Activated CD4-positive, alpha-beta T cell treated with anti-CD3 and anti-CD28 coated beads, Interleukin-2, Interleukin-4, amounts not matched to agents 100 ng/mL and 50 ng/mL, durations not matched to agents 16 hours and 8 hours (primary cell): Measurements from ENCODE around the gene ECI1.

Experiments used
- DNase-seq: peaks from one replicate; pipeline ENCODE4 v3.0.0-alpha.2; 2020; ENCODE audit warnings: low spot score

Gene ECI1, protein sequence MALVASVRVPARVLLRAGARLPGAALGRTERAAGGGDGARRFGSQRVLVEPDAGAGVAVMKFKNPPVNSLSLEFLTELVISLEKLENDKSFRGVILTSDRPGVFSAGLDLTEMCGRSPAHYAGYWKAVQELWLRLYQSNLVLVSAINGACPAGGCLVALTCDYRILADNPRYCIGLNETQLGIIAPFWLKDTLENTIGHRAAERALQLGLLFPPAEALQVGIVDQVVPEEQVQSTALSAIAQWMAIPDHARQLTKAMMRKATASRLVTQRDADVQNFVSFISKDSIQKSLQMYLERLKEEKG

DNA sequence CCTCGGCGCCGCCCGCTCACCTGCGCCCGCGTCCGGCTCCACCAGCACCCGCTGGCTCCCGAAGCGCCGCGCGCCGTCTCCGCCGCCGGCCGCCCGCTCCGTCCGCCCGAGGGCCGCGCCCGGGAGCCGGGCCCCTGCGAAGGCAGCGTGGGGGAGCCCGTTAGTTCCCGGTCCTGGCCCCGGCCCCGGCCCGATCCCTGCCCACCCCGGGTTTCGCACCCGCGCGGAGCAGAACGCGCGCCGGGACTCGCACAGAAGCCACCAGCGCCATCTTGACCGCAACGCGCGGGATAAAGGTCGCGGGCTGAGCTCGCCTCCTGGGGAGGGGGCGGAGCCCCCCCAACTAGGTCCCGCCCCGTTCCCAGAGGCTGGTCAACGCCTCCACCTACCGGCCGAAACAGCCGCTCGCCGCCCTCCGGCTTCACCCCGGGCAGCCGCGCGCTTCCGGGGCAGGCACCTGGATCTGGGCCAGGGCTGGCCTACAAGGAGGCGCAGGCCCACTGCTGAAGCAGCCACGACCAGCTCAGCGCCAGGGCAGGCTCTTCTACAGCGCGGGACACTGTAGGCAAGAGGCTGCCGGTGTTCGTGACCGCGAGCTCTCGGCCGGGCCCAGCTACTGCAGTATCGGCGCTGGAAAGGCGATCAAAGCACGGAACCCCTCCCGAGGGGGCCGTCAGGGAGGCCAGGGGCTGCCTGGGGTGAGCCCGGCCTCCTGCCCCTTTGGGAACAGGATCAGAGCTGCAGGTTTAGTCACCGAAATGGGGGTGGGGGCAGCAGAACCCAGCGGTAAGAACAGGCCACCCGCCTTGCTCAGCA lies at the start of gene ECI1:
ECI1 (minus strand) TSS at position 292 of the 816 bp plus-strand sequence; CDS start at position 271, 21 bp downstream.
- peak; percentile 94 for DNase-seq

DNA sequence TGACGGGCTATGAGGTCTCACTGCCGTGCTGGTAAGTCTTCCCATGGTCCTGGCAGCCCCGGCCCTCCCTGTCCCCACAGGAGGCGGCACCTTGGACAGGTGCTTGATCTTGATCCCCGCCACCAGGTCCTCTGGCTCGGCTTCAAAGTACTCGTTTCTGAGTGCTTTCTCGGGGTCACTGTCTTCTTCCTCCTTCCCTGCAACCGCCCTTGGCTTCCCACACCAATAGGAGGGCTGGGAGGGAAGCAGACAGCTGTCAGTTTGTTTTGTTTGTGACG lies 48.5 kb upstream of the ECI1 start:
- no peak for DNase-seq

DNA sequence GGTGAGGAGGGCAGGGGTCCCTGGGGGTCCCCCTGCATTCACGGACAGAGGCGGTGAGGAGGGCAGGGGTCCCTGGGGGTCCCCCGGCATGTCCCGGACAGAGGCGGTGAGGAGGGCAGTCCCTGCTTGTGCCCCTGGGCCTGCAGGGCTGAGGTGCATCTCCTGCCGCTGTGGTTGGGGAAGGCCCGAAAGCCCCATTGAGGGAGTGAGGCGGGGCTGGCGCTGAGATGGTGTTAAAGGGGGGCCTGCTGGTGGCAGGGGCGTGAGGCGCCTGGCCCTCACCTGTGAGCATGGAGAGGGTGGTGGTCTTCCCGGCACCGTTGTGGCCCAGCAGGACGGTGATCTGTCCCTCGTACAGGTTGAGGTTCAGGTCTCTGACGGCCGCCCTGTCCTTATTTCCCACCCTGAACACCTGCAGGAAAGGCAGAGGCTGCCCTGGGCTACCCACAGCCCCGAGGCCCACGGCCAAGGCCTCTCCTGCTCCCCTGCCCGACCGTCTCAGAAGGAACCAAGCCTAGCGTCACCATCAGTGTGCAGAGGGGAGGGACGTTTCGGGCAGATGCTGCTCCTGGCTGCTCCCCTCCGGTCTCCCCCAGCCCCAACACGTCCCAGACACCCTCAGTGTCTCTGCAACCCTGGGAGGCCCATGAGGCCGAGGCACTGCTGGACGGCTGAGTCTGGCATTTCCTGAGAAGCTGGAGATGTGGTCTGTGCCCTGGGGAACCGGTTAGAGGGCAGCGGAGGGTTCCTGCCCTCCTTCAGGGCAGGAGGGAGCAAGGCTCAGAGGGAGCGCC lies 47.9 kb upstream of the ECI1 start:
- no peak for DNase-seq

DNA sequence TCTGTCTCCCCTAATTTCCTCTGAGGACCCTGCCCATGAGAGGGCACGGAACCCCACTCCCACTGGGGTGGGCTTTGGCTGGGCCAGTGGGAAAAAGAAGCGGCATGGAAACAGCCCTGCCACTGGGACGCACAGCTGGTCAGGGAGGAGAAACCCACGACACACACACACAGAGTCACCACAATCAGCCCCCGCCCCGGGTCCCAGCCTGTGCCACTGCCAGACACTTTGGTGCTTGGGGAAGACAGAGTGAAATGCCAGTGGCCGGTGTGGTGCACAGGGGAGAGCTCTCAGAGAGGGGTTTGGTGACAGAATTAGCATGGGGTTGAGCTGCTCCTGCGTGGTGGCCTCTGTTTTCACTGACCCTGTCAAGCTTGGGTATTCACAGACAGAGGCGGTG lies 47.2 kb upstream of the ECI1 start:
- DNase-seq, result no peak

DNA sequence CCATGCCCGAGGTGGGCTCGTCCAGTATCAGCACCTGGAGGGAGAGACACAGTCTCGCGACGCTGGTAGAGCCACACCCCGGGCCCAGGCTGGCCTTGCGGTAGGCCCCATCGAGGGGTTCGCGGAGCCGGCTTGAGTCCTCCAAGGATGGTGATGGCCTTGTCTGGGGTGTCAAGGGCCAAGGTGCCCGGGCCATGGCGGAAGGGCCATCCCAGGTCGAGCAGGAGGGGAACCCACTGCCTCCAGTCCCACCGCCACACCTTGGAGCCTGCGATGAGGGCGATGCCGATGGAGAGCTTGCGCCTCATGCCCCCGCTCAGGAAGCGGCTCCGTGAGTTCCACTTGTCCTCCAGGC lies 46.1 kb upstream of the ECI1 start:
- DNase-seq, result no peak

DNA sequence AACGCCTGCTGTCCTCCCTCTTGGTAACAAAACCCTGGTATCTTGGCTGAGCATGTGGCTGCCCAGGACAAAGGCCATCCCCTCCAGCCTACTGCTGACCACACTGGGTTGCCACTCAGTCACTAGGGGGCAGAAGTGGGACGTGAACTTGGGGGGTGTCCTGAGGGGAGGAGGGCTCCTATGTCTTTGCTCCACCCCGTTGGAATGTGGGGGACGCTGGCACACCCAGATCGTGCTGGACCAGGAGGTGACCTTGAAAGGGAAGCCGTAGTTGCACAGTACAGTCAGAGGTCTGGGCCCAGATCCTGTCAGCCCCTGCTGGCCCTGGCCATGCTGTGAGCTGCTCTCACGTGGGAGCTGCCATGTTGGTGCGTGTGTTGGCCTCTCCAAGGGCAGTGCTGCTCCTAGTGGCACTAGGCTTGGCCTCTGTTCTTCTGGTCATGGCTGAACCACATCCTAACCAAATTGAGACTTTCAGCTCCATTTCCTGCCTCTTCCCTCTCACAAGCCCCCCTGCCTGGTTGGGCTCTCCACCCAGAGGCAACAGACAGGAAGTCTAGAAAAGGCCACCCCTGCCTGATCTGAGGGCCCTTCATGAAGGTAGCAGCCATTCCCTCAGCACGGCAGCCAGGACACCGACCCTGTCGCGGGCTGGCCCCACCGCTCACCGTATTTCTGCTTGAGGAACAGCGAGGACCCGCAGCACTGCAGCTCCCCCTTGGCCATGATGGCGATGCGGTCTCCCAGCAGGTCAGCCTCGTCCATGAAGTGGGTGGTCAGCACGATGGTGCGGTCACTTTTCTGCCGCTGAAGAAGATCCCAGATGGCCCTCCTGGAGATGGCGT lies 45.5 kb upstream of the ECI1 start:
- DNase-seq, result peak; percentile 15

DNA sequence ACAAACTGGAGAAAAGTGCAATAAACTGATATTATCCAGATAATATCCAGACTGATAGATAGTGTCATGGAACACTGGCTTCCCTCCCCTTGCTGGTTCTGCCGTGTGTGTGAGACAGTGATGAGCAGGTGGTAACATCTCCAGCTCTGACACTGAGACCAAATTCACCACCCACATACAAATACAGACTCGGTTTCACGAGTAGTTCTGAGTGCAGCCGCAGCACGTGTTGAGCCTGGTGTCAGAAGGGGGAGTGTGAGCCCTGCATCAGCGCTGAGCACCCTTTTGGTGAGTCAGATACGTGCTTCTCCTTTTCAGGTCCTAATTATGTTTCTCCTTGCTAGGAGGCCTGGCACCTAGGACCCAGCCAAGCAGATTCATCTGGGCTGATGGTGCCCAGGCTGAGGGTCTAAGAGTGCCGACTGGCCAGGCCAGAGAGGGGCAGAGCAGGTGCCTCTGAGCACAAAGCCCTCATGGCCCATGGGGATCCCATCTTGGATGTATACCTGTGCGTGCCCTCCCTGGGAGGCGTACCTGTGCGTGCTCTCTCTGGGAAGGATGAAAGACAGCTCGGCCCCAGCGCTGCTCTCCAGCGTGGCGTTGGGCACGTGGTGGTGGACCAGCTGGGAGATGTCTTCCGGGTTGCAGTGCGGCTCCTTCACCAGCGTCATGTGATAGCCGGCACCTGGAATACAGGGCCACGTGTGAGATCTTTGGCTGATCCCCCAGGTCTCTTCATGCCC lies 43.8 kb upstream of the ECI1 start:
- DNase-seq, result no peak

DNA sequence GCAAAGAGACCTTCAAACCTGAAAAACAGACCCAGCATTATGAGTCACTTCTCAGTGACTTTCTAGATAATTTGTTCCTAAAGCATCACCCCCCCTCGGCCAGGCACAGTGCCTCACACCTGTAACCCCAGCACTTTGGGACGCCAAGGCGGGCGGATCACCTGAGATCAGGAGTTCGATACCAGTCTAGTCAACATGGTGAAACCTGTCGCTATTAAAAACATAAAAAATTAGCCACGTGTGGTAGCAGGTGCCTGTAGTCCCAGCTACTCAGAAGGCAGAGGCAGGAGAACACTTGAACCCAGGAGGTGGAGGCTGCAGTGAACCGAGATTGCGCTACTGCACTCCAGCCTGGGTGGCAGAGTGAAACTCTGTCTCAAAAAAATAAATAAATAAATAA lies 40.8 kb upstream of the ECI1 start:
- DNase-seq, result no peak

DNA sequence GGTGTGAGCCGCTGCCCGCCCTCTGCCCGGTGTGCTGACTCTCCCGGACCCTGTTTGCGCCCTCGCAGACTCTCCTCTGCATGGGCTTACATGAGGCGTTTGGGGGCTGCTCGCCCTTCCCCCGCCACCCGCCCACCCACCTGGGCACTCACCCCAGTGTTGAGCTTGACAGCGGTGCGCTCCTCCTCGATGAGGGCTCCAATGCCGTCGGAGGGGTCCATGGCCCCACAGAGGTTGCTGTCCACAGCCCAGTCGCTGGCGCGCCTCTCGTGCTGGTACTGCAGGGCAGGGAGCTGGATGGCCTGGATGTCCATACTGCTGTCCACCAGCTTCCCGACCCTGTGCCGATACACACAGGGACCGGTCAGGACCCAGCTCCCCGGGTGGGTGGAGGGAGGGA lies 37.9 kb upstream of the ECI1 start:
- no peak for DNase-seq

DNA sequence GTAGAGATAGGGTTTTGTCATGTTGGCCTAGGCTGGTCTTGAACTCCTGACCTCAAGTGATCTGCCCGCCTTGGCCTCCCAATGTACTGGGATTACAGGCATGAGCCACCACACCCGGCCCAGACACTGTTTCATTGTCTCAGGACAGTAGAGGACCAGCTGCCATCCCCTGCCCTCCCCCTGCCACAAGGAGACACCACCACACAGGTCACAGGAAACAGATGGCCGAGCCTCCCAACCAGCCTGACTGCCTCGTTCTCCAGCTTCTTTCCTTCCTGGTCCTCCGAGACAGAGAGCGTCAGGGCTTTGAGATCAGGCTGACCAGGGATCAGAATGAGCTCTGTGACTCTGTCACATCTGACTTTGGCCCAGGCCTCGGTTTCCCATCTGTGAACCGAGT lies 37.3 kb upstream of the ECI1 start:
- DNase-seq, result no peak

DNA sequence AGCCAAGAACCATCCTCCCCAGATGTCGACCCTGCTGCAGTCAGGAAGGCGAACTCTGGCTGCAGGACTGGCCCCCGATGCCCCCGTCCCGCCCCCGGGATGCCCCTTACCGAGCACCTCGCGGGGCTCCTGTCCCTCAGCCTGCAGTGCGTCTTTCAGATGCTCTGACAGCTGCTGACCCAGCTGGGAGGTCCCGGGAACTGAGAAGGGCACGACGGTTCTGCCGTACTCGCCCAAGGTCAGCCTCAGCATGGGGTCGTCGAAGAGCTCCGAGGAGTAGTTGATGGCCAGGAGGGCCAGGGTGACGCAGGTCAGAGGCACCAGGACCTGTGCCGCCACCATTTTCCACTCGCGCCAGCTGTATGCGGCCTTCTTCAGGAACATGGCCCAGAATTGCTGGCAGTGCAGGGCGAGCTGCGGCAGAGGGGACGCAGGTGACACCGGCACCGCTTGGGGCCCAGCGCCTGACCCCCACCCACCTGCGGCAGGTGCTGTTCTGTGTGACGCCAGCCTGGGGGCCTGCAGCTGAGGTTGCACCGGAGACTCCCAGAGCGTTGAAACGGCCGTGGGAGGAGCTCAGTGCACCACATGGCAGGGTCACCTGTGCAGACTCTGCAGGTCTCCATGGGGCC lies 36.6 kb upstream of the ECI1 start:
- no peak for DNase-seq

DNA sequence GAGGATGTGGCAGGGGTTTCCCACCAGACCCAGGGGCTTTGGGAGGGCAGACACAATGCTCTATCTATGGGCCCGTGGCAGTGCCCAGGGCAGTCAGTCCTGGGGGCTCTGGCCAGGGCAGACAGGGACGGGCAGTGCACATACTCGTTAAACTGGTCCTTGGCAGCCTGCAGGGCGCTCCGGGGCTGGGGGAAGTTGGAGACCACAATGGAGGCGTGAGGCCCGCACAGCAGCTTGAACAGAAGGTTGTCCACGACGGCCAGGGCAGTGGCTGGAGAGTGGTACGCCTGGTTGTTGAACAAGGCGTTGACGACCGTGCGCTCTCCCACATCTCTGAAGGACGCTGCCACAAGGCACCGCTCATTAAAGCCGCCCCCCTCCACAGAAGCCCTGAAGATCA lies 35.2 kb upstream of the ECI1 start:
- no peak for DNase-seq

DNA sequence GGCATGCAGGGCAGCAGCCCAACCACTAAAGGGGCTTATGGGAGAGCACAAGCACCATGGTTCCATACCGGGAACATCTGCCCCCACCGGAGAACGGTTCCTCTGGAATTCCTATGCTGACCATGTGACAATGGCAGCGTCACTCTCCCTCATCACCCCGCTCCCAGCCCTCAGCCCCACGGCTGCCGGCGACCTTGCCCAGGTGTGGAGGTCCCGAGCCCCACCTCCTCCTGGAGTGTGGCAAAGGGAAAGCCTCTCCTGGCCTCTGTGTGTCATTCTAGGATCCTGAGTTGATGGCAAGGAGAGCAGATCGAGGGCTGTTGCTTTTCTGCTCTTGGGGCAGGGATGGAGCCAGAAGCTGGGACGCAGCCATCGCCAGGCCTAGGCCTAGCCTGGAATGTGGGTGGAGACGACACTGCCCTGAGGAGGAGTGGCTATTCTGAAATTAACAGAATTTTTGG lies 34.4 kb upstream of the ECI1 start:
- DNase-seq, result no peak

DNA sequence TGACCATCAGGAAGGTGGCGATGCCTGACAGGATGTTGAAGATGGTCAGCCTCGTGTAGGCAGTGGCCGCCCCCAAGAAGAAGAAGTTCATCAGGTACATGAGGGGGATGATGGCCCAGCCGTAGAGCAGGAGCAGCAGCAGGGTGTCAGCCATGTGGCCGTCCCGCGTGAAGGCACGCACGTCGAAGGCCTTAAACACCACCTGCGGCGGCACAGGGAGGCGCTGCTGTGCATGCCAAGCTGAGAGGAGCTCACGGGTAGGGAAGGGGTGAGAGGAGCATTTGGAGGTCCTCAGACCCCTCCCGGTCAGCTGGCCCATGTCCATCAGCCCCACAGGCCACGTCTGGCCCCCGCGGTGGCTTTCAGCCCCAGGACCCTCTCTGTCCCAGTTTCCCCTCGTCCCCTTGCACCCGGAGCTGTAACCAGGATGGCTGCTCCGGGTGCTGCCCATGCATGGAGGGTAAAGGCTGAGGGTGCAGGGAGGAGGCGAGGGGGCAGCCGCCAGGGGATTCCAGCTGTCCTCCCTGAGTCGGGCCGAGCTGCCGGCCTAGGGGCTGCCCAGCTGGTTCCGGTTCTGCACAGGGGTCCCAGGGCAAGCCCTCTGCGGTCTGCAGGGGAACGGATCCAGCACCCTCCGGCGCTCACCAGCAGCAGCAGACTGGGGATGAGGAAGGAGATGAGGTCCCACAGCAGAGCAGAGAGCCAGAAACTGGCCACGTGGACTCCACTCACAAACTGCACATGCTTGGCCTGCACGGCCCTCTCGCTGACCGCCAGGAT lies 33.6 kb upstream of the ECI1 start:
- DNase-seq, result no peak

DNA sequence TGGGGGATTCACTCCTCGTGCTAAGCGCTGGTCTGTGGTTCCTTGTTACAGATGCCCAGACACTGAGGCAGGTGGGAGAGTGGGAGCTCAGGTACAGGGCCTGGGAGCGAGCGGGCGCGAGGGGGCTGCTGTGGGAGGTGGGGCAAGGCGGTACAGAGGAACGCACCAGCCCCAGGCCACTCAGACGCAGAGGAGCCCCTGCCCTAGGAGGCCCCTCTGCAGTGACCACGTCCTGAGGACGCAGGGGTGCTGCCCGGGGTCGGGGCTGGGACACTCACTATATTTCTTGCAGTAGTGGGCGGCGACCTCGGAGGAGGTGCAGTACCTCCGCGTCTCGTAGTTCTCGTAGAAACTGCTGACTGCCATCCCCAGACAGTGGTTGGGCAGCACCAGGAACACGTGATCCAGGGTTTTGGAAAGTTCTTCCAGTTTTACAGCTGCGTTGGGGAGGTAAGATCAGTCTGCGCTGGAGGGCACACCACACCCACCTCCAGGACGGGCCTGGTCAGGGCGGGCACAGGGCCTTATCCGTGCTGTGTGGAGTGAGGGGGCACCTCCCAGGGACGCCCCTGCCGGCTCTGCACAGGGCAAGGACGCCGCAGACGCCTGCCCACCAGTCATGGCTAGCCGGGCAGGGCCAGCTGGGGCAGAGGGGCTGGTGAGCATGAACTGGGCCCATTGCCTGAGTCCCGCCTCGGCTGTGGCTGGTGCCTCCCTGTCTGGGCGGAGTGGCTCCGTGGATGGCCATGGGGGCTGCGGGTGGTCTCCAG lies 32.8 kb upstream of the ECI1 start:
- DNase-seq, result no peak

DNA sequence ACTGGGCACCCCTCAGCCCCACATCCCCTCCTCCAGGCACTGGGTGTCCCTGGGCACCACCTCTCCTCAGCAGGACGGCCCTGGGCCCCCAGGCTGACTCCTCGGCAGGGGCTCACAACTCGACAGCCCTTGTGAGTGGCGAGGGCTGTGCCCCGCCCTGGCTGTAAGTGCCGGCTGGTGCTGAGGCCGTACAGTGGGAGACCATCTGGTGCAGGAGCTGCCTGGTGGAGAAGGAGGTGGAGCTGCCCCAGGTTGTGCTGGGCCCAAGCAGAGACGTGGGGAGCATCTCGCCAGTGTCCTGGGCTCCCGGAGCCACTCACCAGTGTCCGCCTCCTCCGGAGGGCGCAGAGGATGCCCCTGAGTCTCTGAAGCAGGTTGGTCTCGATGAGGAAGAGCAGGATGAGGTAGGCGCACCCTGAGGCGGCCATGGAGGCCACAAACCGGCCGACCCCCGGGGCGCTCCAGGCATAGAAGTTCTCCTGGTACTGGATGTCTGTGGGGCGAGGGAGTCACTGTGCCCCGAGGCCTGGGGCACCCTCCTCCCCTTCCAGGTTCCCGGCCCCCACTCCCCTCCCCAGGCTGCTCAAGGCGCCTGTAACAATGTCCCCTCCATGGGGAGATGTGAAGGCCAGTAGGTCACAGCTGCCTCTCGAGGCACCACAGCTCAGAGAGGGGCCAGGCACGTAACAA lies 31.6 kb upstream of the ECI1 start:
- no peak for DNase-seq

DNA sequence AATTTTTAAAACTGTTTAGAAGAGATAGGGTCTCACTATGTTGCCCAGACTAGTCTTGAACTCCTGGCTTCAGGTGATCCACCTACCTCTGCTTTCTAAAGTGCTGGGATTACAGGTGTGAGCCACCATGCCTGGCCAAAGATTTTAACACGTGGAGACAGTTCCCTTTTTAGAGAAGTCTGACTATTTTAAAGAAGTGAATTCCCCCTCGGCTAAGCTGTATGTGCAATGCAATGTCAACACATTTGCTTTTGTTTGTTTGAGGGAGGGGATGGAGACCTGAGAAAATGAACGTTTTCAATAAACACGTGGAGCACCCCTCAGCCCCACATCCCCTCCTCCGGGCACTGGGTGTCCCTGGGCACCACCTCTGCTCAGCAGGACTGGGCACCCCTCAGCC lies 30.9 kb upstream of the ECI1 start:
- DNase-seq, result no peak

DNA sequence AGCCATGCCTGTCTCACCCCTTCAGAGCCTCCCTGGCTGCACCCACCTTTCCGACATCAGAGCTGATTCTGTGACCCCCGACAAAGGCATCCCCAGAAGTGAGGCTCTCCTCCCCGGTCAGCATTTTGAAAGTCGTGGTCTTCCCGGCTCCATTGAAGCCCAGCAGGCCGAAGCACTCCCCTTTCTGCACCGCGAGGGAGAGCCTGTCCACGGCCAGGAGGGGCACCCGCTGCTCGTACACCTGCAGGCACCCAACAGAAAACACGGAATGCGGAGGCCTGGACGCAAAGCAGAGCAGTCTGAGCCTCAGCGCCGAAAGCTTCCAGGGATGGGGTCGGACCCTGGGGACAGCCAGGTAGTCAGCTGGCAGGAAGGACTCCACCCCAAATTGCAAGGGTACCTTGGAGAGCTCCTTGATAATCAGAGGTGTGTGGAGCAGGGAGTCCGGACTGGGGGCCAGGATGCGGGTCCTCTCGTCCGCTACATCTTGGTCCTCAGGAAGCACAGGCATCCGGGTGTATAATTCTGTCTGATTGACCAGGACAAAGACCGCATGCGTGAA lies 29.7 kb upstream of the ECI1 start:
- DNase-seq, result no peak
